LNCaP clone FGC (cell line): Measurements from ENCODE around the gene HLX.

ENCODE experiments used
- DNase-seq: peaks from one replicate; pipeline ENCODE4 v3.0.0-alpha.2; 2011; ENCODE audit warnings: low read depth
- H3K4me3 ChIP-seq: 2 replicates; pipeline ENCODE4 v1.5.1; 2011; ENCODE audit warnings: mild to moderate bottlenecking, low read depth, low read length, control low read depth
- CTCF ChIP-seq: IDR thresholded peaks from 2 replicates; pipeline ENCODE4 v1.5.1; 2012; ENCODE audit warnings: mild to moderate bottlenecking; ENCODE audit not compliant: control insufficient read depth, insufficient read depth; ENCODE audit errors: extremely low read depth

The HLX gene

GRCh38 chr1:220896092-220896491 is 16.8 kb downstream of the HLX start:
- no peak for DNase-seq
- TF ChIP-seq CTCF = no peak
- H3K4me3 ChIP-seq = no peak overlapping the region

GRCh38 chr1:220900842-220901241 is 21.6 kb downstream of the HLX start:
- DNase-seq = no peak
- no peak overlapping the region for H3K4me3 ChIP-seq
- TF ChIP-seq CTCF = no peak

GRCh38 chr1:220901881-220902280 is 22.6 kb downstream of the HLX start:
- DNase-seq = no peak
- no peak overlapping the region for H3K4me3 ChIP-seq
- no peak for TF ChIP-seq CTCF

GRCh38 chr1:220902916-220903315 is 23.7 kb downstream of the HLX start:
- DNase-seq = no peak
- no peak overlapping the region for H3K4me3 ChIP-seq
- TF ChIP-seq CTCF = no peak

GRCh38 chr1:220904876-220905275 is 25.6 kb downstream of the HLX start:
- H3K4me3 ChIP-seq = no peak overlapping the region
- no peak for TF ChIP-seq CTCF
- no peak for DNase-seq

GRCh38 chr1:220905650-220906560 is 26.7 kb downstream of the HLX start:
- no peak for DNase-seq
- TF ChIP-seq CTCF = no peak
- no peak overlapping the region for H3K4me3 ChIP-seq
